DOHH2 (cell line): ENCODE measurements around the gene CPSF7.

Source experiments
- CTCF ChIP-seq: fragments of 200-600 bp; sonication (generic); IDR thresholded peaks from one replicate; pipeline ENCODE4 v1.5.1; 2014; ENCODE audit warnings: antibody characterized with exemption, mild to moderate bottlenecking, low read depth, low read length; ENCODE audit not compliant: poor library complexity, severe bottlenecking
- EZH2phosphoT487 ChIP-seq: fragments of 200-600 bp; sonication (generic); IDR thresholded peaks from 2 replicates; pipeline ENCODE4 v1.6.1; 2017; ENCODE audit warnings: borderline replicate concordance, mild to moderate bottlenecking, antibody characterized with exemption, low read length, moderate library complexity, mixed read lengths

- no peak for TF ChIP-seq CTCF
- TF ChIP-seq EZH2phosphoT487, result no peak
Observed at GRCh38 chr11:61474013-61474643, 44.4 kb upstream of the CPSF7 start.
